Retinal pigment epithelial cell (primary cell): ENCODE data around the gene COBL.

ENCODE experiments used
- DNase-seq: peaks from one replicate; pipeline ENCODE4 v3.0.0-alpha.2; 2010; ENCODE audit warnings: low read depth
- H3K4me3 ChIP-seq: 2 replicates; pipeline ENCODE4 v1.5.1; 2011; ENCODE audit warnings: mild to moderate bottlenecking, low read length, control low read depth, moderate library complexity
- CTCF ChIP-seq: conservative IDR thresholded peaks from 2 replicates; pipeline ENCODE4 v1.5.1; 2011; ENCODE audit warnings: low read depth, low read length, control low read depth, inconsistent platforms

Gene COBL

GRCh38 chr7:51299391-51300133 is 17.0 kb downstream of the COBL start:
- DNase-seq: no peak
- TF ChIP-seq CTCF: peak; percentile 20
- H3K4me3 ChIP-seq: no peak overlapping the region

- H3K4me3 ChIP-seq: no peak overlapping the region
- no peak for TF ChIP-seq CTCF
- no peak for DNase-seq
These were observed 17.7 kb downstream of the COBL start for GRCh38 chr7:51298912-51299311.

GRCh38 chr7:51297986-51298385 is 18.6 kb downstream of the COBL start:
- DNase-seq: no peak
- TF ChIP-seq CTCF: no peak
- no peak overlapping the region for H3K4me3 ChIP-seq

- TF ChIP-seq CTCF: no peak
- no peak overlapping the region for H3K4me3 ChIP-seq
- no peak for DNase-seq
These were observed 21.0 kb downstream of the COBL start for GRCh38 chr7:51295440-51296245.

- no peak for TF ChIP-seq CTCF
- no peak overlapping the region for H3K4me3 ChIP-seq
- no peak for DNase-seq
These were observed 24.0 kb downstream of the COBL start for GRCh38 chr7:51292596-51292995.

GRCh38 chr7:51290702-51291540 is 25.7 kb downstream of the COBL start:
- H3K4me3 ChIP-seq: no peak overlapping the region
- no peak for DNase-seq
- TF ChIP-seq CTCF: no peak
